ENCODE results near the gene TSNAX.

- TF ChIP-seq CTCF (conservative IDR thresholded peaks at IDR 0.05; ENCODE audit: low read depth, low read length) (no peak), EZH2 (IDR thresholded peaks at IDR 0.05; ENCODE audit: borderline replicate concordance, low read depth, low read length, poor library complexity, severe bottlenecking) (no peak)
Measured at GRCh38 chr1:231566496-231566895, 38.0 kb downstream of the TSNAX start.
